SIG-M5 treated with dmso at 0.1 percent for 504 hours (cell line): ENCODE data around the gene GRK5.

Experiments
- DNase-seq: peaks from one replicate; lab custom pipeline; 2025; ENCODE audit not compliant: unreplicated experiment; lab: John Stamatoyannopoulos, UW

The GRK5 gene

DNA sequence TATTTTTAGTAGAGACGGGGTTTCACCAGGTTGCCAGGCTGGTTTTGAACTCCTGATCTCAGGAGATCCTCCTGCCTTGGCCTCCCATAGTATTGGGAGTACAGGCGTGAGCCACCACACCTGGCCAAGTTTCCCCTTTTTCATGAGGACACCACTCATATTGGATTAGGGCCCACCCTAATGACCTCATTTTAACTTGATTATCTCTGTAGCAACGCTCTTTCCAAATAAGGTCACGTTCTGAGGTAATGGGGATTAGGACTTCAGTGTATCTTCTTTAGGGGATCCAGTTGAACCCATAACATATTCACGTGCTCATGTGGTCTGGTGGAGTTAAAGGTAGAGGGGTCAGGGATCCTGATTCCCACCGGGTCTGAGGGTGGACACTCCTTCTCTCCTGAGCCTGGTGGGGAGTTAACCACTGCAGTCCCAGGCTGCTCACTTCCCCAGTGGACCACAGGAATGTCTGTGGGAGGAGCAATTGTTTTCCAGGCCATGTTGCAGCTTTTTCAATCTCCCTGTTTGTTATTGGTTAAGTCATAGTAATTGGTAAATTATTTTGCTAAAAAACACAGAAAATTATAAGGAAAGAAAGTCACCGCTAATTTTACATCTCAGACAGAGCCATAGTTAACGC, 130.5 kb downstream of the GRK5 start:
- no peak for DNase-seq

- no peak for DNase-seq
Measured at GRCh38 chr10:119339109-119339508, 131.7 kb downstream of the GRK5 start.

DNA sequence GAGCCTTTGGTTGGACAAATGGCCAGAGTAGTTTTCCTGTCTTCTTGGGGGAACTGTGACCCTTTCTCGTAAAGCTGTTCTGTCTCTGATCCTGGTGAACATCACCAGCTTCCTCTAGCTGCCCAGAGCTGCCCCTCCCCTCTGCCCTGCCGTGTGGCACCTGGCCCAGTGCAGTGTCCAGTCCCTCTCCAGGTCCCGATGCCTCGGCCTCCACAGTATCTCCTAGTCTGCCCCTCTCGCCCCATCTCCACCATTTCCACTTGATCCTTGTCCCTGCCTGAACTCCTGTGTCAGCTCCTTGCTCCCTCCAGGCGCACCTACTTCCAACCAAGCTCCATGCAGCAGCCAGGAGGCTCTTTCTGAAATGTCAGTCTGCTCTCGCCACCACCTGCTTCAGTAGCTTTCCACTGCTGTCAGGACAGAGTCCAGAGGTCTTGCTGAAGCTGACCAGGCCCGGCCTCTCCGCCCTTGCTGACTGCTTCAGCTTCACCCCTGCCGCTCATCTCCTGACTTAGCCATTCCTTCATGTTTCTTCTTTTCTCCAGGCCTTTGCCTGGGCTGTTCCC, 133.6 kb downstream of the GRK5 start:
- DNase-seq, result no peak

DNA sequence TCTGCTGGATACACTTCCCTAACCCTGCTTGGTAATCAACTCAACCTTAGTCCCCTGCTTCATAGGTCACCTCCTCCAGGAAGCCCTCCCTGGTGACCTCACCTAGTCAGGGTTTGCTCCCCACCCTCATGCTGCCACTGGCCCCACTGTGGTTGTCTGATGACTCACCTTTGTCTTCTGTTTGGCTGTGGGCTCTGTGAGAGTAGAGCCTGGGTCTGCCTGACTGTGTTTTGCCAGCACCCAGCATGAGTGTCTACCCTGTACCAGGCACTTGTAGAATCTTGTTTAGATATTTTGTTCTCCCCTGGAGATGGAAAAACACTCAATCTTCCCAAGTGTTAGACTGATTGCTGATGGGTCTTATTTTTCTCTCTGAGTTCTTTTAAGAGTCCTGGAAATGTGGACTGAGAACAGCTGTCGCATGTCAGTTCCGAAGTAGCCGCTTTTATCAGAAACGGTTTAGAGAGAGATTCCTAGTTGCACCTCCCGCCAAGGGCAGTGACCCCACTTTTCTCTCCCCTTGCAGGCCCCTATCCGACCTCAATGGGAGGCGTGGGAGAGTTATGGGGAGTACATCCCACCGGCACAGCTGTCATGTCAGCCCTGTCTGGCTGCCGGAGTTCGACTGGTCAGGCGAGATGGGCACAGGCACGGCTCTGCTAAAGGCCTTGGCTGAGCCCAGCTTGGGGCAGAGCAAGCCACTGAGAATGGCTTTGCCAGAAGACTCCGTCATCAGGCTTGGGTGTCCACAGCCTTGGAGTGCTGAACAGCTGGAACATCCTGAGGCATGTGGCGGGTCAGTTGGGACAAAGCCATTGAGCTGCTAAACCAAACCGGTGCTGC, 134.3 kb downstream of the GRK5 start:
- DNase-seq, result no peak

- DNase-seq, result no peak
Measured at GRCh38 chr10:119342335-119342734, 135.0 kb downstream of the GRK5 start.

DNA sequence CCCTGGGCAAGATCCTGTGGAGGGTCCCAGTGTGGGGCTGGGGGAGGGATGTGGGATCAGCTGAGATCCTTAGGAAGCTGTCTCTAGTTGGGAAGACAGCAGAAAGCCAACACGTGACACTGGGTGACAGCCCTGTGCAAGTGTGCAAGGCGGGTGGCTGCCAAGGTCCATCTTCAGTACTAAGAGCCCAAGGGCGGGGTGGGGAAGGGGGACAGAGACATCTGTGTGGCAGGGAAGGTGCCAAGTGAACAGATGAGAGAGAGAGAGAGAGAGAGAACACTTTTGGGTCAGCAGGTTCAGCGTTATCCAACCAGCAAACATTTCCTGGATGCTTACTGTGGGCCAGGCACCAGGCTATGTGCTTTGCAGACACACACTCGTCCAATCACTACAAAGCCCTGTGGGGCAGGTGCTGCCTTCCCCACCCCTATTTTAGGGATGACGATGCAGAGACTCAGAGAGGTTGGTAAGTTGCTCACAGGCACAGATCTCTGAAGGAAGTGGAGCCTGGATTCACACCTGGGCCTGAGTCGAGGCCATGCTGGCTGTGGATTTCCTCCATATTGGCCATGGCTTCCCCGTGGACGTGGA, 135.7 kb downstream of the GRK5 start:
- DNase-seq, result no peak

DNA sequence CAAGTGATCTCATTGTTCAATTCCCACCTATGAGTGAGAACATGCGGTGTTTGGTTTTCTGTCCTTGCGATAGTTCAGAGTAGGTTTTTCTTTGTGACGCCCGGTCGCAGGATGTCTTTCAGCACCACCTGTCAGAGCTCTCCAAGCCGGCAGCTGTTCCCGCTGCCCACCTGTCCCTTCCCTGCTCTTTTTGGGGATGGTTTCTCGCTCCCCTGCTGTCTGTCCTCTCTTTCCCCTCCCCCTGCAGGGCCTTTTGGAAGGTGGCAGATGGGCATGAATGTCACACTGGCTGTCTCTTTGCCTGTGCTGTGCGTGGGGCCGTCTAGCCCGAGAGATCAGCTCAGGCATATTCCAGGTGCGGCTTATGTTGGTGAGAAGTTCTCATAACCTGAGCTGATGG, 137.0 kb downstream of the GRK5 start:
- no peak for DNase-seq

DNA sequence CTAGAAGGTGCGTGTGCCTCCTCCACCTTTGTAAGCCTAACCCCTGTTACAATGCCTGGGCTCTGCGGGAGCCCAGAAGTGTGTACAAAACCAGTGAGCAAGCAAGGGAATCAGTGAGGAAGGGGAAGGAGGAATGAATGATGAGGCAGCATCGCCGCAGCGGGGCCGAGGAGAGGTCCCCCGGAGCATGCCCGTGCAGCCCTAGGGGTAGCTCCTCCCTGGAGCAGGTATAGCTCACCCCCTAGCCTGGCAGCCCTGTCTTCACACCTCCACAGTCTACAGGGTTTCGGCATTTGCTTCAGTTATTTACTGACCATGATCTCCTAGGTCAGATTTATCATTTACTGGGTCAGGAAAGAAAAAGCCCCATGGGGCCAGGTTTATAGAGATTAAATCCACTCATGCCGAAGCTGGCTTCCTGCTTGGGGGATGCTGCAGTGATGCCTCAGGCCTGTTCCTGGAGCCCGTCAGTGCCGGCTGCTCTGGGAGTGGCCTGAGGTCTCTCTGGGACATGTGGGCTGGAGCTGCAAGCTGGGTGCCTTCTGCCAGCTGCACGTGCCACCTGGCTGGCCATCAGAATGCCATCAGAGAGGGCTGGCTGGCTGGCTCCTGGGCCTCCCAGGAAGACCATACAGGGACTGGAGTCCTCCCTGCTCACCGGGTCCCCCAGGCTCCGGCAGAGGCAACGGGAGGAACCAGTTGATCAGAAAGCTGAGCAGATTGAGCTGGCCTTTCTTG, 138.9 kb downstream of the GRK5 start:
- no peak for DNase-seq

DNA sequence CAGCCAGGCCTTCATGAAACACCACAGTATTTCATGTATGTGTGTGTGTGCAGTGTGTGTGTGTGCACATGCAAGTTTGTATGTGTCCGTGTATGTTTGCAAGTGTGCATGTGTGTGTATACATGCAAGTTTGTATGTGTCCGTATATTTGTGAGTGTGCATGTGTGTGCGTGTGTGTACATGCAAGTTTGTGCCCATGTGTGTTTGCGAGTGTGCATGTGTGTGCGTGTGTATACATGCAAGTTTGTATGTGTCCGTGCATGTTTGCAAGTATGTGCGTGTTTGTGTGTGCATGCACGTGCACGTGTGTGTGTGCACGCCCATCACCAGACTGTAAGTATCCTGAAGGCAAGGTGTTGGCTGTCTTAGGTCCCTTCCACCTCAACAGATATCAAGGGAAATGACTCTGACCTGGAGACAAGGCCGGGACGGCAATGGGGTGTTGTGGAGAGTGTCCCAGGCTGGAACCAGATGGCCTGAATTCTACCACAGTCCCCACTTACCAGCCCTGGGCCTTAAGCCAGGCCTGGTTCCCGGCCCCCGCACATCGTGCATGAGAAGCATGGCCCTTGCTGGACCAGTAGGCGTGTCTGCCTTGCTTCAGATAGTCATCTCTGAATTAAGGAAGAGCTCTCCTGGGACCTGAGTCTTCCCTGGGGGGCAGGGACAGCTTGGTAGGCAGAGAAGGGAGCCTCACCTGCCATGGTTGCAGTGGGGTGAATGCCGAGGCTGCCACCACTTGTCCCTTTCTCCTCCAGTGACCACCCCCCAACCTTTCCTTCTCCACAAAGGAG, 140.0 kb downstream of the GRK5 start:
- no peak for DNase-seq

- DNase-seq, result no peak
Measured at GRCh38 chr10:119348106-119348505, 140.7 kb downstream of the GRK5 start.

- no peak for DNase-seq
Measured at GRCh38 chr10:119348516-119349240, 141.3 kb downstream of the GRK5 start.

DNA sequence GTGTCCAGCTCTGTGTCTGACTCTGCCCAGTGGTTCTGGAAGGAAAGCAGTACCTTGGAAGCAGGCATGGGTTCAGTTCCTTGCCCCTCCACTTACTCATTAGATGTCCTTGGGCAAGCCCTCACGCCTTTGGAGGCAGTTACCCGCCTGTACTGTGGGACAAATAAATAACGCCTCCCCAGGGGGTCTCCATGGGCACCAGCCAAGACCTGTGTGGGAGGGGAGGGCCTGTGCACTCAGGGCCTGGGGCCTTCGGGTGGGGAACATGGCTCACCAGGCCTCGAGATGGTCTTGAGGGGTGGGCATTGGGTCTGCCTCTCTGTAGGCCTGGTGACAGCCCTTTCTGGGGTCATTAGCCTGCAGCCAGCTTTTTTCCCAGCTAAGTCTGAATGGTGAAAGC, 142.0 kb downstream of the GRK5 start:
- DNase-seq, result no peak

GRCh38 chr10:119349937-119350501, 142.6 kb downstream of the GRK5 start:
- DNase-seq, result no peak

DNA sequence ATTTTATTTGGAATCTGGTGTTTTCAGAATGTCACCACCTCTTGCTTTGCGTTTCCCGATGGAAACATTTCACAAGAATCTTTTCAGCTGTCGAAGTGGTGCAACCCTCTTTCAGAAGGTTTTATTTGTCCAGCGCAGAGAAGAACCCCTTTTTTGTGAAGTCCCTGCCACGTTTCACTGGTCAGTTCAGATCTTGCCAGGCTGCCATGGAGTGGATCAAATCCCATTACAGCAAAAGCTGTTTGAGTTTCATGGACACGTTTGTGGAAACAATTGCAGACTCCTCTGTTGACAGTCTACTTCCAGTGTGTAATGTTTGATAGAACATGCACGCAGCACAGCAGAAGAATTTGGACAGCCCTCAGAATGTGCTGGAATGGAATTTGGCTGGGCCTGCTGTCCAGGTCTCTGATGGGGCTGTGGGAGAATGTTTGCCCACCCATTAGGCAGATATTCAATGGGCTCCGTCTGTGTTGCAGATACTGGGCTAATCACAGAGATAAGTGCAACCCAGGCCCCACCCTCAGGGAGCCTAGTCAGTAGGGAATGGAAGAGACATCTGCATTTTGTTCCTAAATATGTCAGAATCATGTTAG, 143.2 kb downstream of the GRK5 start:
- no peak for DNase-seq

- DNase-seq, result no peak
Measured at GRCh38 chr10:119351189-119351588, 143.8 kb downstream of the GRK5 start.

DNA sequence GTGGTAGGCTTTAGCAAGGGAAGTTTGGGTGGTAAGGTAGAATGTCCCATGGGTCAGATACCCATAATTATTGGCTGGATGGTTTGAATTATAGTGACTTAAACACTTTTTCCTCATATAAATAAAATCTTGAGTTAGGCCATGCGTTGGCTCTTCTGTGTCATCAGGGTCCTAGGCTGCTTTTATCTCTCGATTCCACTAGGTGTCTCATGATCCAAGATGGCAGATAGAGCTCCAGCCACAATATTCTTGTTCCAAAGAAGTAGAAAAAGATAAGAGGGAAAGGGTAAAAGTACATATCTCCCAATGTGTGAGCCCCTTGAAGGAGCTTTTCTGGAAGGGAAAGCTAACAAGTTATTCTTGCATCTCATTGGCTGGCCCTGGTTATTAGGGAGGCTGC, 144.7 kb downstream of the GRK5 start:
- DNase-seq, result no peak

DNA sequence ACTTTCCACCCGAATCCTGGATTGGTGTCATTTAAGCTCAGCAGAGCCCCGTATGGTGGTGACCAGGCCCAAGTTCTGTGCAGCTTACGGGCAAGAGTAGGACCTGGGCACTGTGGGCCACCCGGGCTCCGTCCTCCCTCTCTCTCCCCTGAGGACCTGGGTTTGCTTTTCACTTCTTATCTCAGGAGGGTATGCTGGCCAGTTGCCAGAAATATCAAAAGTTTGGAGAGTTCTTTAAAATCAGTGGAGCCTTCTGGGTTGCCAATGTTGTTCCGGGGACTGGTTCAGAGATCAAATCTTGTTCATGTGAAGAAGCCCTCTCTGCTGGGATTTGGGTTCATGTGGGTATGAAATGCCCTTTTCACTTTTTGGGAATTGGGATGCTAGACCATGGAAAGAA, 145.4 kb downstream of the GRK5 start:
- no peak for DNase-seq

DNA sequence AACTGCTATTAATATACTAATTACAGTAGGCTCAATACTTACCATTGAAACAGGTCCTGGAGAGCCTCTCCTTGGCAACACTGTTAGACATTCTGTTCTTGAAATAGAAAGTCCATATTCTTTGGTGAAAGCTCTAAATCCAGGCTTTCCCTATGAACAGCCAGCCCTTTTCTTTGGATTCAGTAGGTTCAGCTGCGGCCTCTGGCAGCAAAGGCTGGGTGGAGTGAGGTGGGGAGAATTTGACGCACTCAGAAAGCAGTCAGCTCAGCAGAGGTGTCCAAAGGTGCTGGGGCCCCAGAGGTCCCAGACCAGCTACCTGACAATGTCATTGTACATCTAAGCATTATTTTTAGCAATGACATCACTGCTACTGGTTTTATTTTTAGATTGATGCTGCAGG, 146.1 kb downstream of the GRK5 start:
- DNase-seq, result no peak

DNA sequence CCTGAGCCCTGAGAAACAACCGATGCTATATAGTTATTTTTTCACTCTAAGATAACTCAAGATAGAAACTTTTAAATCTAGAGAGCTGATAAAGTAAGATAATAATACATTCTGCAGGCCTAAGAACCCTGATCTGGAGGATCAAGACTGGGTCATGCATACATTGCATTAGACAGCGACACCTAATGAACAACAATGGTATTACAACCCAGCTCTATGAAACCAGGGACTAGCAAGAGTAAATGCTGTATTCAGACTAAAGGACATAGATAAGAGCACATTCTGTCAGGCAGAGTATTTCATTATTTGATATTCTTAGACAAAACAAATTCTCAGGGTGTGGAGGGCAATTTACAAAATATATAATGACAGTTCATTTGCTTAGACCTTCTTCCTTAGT, 148.6 kb downstream of the GRK5 start:
- no peak for DNase-seq
